HepG2 (cell line): ENCODE measurements around the gene PPP4R4. TPM values are rescaled to one million over a fixed set of nuclear protein-coding genes. Genes with fewer than 3 reads are reported as not detected.

Experiments used
- ASH2L ChIP-seq: fragments of 300-600, 200-600 bp; sonication (generic); IDR thresholded peaks from 2 replicates; pipeline ENCODE4 v1.7.0; 2017; ENCODE audit warnings: low read depth, mild to moderate bottlenecking, moderate library complexity, mixed read lengths, low read length; ENCODE audit not compliant: insufficient read length
- FOXC1 ChIP-seq: sonication (generic); formaldehyde crosslinking; IDR thresholded peaks from 2 replicates; pipeline ENCODE4 v1.8.0; 2022; ENCODE audit warnings: mild to moderate bottlenecking, missing genetic modification reagents, borderline replicate concordance
- ISX ChIP-seq: sonication (generic); formaldehyde crosslinking; conservative IDR thresholded peaks from 2 replicates; pipeline ENCODE4 v1.5.0; 2020; ENCODE audit warnings: missing genetic modification reagents
- NCOR1 ChIP-seq: fragments of 200-600 bp; sonication (generic); IDR thresholded peaks from 2 replicates; pipeline ENCODE4 v1.7.0; 2017; ENCODE audit warnings: antibody characterized with exemption, low read length, borderline replicate concordance
- PHF8 ChIP-seq: sonication (generic); formaldehyde crosslinking; IDR thresholded peaks from 2 replicates; pipeline ENCODE4 v1.5.0; 2020; ENCODE audit warnings: missing genetic modification reagents
- SIN3B ChIP-seq: fragments of 150-350 bp; IDR thresholded peaks from 2 replicates; pipeline ENCODE4 v1.6.1; 2014; ENCODE audit warnings: low read length
- TSC22D2 ChIP-seq: sonication (generic); formaldehyde crosslinking; IDR thresholded peaks from 2 replicates; pipeline ENCODE4 v1.5.1; 2020; ENCODE audit warnings: missing genetic modification reagents, mild to moderate bottlenecking, borderline replicate concordance
- YEATS4 ChIP-seq: sonication (generic); formaldehyde crosslinking; IDR thresholded peaks from 2 replicates; pipeline ENCODE4 v1.4.0; 2020; ENCODE audit warnings: missing genetic modification reagents, borderline replicate concordance
- ZNF329 ChIP-seq: sonication (generic); formaldehyde crosslinking; IDR thresholded peaks from 2 replicates; pipeline ENCODE4 v1.9.0; 2021; ENCODE audit warnings: low read depth, mild to moderate bottlenecking, missing genetic modification reagents
- polyA plus RNA-seq, 8 experiments: library from polyadenylated mRNA; depleted of rRNA in 3 of 8; stranded (reverse) in 7 of 8; unstranded in 1 of 8; fragments of >200 nt; fragmentation: Illumina TruSeq in 4 of 8; extraction: Trizol in 4 of 8; gene quantifications; 2 replicates each; pipeline versions ENCODE4 v1.2.1 to v1.2.3, GENCODE V29; 2011 to 2016; ENCODE audit warnings: low read depth in 4 of 8, missing spikeins in 1 of 8, mixed read lengths in 1 of 8; ENCODE audit not compliant: insufficient read depth in 1 of 8
- total RNA-seq, 5 experiments: library from RNA; depleted of rRNA; stranded (reverse); fragments of >200 nt; fragmentation: Illumina TruSeq; extraction: Trizol; gene quantifications; 2 replicates each; pipeline ENCODE4 v1.2.3, GENCODE V29; 2016; ENCODE audit warnings: low read depth in 1 of 5
- TF ChIP-seq, protein P1 (sequence below): sonication (generic); formaldehyde crosslinking; IDR thresholded peaks from 2 replicates; pipeline ENCODE4 v1.4.0; 2020; ENCODE audit warnings: missing genetic modification reagents, mild to moderate bottlenecking, borderline replicate concordance
- TF ChIP-seq, protein P2 (sequence below): sonication (generic); formaldehyde crosslinking; IDR thresholded peaks from 2 replicates; pipeline ENCODE4 v1.4.0; 2020; ENCODE audit warnings: missing genetic modification reagents
- TF ChIP-seq, protein P3 (sequence below): sonication (generic); formaldehyde crosslinking; conservative IDR thresholded peaks from 2 replicates; pipeline ENCODE4 v1.4.0; 2020; ENCODE audit warnings: missing genetic modification reagents
- TF ChIP-seq, protein P4 (sequence below): sonication (generic); formaldehyde crosslinking; IDR thresholded peaks from 2 replicates; pipeline ENCODE4 v1.5.1; 2020; ENCODE audit warnings: missing genetic modification reagents, mild to moderate bottlenecking, borderline replicate concordance
- TF ChIP-seq, protein P5 (sequence below): sonication (generic); formaldehyde crosslinking; IDR thresholded peaks from 2 replicates; pipeline ENCODE4 v1.5.0; 2020; ENCODE audit warnings: mild to moderate bottlenecking, missing genetic modification reagents
- TF ChIP-seq, protein P6 (sequence below): sonication (generic); formaldehyde crosslinking; IDR thresholded peaks from 2 replicates; pipeline ENCODE4 v1.8.0; 2022; ENCODE audit warnings: mild to moderate bottlenecking, missing genetic modification reagents; ENCODE audit not compliant: insufficient replicate concordance

PPP4R4 gene
- total and polyA plus RNA-seq, 2 of the 13 experiments (the other 11 are each of a cell fraction or from before 2014, with no cell fraction given), result 9.5 to 19.8 TPM

DNA sequence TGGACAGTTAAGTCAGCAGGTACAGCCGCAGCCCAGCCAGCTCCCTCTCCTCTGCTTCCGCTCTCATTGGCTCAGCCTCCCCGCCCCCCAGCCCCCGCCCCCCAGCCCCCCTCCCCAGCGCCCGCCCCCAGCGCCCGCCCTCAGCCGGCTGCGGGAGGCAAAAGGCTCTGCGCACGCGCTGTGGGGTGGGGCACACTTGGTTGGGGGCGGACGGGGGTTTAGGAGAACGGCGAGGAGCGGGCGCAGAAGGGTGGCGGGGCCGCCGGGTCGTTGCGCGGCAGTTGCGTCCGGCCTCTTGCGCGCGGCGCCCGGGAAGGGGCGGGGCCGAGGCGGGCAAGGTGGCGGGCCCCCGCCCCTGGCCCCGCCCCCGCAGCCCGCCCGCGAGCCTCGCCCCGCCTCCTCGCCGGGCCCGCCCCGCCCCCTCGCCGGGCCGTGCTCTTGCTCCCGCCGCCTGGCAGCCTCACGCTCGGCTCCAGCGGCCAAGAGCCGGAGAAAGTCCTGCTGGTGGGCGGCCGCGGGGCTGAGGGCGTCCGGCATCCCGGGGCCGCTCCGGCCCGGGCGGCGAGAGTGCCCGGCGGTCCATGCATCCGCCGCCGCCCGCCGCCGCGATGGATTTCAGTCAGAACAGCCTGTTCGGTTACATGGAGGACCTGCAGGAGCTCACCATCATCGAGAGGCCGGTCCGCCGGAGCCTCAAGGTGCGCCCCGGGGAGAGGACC, at the start of gene PPP4R4 (continued):
- TF ChIP-seq, protein P1, sequence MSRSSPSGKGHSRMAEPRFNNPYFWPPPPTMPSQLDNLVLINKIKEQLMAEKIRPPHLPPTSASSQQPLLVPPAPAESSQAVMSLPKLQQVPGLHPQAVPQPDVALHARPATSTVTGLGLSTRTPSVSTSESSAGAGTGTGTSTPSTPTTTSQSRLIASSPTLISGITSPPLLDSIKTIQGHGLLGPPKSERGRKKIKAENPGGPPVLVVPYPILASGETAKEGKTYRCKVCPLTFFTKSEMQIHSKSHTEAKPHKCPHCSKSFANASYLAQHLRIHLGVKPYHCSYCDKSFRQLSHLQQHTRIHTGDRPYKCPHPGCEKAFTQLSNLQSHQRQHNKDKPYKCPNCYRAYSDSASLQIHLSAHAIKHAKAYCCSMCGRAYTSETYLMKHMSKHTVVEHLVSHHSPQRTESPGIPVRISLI (CRISPR knock-in tag), result no peak
- TF ChIP-seq ASH2L (no peak), SIN3B (no peak), ISX (no peak), YEATS4 (CRISPR knock-in tag) (peak; percentile 35; the same call in 1 of the 2 replicates), PHF8 (CRISPR knock-in tag) (peak; percentile 12; the same call in 1 of the 2 replicates), ZNF329 (CRISPR knock-in tag) (peak; percentile 55; the same call in 1 of the 2 replicates), FOXC1 (no peak), TSC22D2 (CRISPR knock-in tag) (no peak), NCOR1 (no peak)
- TF ChIP-seq, protein P2, sequence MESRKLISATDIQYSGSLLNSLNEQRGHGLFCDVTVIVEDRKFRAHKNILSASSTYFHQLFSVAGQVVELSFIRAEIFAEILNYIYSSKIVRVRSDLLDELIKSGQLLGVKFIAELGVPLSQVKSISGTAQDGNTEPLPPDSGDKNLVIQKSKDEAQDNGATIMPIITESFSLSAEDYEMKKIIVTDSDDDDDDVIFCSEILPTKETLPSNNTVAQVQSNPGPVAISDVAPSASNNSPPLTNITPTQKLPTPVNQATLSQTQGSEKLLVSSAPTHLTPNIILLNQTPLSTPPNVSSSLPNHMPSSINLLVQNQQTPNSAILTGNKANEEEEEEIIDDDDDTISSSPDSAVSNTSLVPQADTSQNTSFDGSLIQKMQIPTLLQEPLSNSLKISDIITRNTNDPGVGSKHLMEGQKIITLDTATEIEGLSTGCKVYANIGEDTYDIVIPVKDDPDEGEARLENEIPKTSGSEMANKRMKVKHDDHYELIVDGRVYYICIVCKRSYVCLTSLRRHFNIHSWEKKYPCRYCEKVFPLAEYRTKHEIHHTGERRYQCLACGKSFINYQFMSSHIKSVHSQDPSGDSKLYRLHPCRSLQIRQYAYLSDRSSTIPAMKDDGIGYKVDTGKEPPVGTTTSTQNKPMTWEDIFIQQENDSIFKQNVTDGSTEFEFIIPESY, result no peak
- TF ChIP-seq, protein P3, sequence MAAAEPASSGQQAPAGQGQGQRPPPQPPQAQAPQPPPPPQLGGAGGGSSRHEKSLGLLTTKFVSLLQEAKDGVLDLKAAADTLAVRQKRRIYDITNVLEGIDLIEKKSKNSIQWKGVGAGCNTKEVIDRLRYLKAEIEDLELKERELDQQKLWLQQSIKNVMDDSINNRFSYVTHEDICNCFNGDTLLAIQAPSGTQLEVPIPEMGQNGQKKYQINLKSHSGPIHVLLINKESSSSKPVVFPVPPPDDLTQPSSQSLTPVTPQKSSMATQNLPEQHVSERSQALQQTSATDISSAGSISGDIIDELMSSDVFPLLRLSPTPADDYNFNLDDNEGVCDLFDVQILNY, result no peak
- TF ChIP-seq, protein P4, sequence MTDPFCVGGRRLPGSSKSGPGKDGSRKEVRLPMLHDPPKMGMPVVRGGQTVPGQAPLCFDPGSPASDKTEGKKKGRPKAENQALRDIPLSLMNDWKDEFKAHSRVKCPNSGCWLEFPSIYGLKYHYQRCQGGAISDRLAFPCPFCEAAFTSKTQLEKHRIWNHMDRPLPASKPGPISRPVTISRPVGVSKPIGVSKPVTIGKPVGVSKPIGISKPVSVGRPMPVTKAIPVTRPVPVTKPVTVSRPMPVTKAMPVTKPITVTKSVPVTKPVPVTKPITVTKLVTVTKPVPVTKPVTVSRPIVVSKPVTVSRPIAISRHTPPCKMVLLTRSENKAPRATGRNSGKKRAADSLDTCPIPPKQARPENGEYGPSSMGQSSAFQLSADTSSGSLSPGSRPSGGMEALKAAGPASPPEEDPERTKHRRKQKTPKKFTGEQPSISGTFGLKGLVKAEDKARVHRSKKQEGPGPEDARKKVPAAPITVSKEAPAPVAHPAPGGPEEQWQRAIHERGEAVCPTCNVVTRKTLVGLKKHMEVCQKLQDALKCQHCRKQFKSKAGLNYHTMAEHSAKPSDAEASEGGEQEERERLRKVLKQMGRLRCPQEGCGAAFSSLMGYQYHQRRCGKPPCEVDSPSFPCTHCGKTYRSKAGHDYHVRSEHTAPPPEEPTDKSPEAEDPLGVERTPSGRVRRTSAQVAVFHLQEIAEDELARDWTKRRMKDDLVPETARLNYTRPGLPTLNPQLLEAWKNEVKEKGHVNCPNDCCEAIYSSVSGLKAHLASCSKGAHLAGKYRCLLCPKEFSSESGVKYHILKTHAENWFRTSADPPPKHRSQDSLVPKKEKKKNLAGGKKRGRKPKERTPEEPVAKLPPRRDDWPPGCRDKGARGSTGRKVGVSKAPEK (CRISPR knock-in tag), result no peak
- TF ChIP-seq, protein P5, sequence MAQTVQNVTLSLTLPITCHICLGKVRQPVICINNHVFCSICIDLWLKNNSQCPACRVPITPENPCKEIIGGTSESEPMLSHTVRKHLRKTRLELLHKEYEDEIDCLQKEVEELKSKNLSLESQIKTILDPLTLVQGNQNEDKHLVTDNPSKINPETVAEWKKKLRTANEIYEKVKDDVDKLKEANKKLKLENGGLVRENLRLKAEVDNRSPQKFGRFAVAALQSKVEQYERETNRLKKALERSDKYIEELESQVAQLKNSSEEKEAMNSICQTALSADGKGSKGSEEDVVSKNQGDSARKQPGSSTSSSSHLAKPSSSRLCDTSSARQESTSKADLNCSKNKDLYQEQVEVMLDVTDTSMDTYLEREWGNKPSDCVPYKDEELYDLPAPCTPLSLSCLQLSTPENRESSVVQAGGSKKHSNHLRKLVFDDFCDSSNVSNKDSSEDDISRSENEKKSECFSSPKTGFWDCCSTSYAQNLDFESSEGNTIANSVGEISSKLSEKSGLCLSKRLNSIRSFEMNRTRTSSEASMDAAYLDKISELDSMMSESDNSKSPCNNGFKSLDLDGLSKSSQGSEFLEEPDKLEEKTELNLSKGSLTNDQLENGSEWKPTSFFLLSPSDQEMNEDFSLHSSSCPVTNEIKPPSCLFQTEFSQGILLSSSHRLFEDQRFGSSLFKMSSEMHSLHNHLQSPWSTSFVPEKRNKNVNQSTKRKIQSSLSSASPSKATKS (CRISPR knock-in tag), result no peak
- TF ChIP-seq, protein P6, sequence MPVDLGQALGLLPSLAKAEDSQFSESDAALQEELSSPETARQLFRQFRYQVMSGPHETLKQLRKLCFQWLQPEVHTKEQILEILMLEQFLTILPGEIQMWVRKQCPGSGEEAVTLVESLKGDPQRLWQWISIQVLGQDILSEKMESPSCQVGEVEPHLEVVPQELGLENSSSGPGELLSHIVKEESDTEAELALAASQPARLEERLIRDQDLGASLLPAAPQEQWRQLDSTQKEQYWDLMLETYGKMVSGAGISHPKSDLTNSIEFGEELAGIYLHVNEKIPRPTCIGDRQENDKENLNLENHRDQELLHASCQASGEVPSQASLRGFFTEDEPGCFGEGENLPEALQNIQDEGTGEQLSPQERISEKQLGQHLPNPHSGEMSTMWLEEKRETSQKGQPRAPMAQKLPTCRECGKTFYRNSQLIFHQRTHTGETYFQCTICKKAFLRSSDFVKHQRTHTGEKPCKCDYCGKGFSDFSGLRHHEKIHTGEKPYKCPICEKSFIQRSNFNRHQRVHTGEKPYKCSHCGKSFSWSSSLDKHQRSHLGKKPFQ (CRISPR knock-in tag), result no peak
